ENCODE data around the gene ZBTB7A.

DNA sequence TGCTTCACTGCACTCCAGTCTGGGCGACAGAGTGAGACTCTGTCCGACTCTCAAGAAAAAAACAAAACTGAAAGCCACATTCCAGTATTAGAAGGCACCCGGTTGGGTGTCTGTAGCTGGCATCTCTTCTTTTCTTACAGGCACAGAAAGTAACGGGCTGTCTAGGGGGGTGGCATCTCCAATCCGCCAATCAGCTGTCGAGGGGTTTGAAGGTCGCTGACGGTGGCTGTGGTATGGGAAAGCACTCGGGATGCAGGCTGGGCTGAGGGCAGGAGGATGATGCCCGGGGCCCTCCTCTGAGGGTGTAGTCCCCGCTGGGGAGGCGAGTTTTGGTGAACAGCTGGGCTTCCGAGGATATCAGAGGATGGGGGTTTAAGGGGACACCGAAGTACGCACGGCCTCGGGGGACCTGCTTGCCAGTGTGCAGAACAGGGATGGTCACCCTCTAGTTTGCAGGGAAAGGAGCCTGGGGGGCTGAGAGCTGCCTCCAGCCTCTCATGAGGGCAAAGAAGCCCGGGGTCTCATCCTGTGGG lies 27.0 kb upstream of the ZBTB7A start:
- no peak for TF ChIP-seq CTCF (IDR thresholded peaks at IDR 0.05)
- TF ChIP-seq POLR2A (IDR thresholded peaks at IDR 0.05): no peak

Measured in right lobe of liver (tissue), 4 donors.